GM12878 (cell line): Measurements from ENCODE around the gene TSPEAR. TPM values are rescaled to one million over a fixed set of nuclear protein-coding genes. Genes with fewer than 3 reads are reported as not detected.

Source experiments
- ATAC-seq: fragments of 200-7000 bp; cut with Tn5 transposase; 3 replicates; pipeline ENCODE4 v1.9.1; 2020; ENCODE audit warnings: mild to moderate bottlenecking, moderate library complexity
- BruUV-seq: library from RNA; stranded (reverse); fragments of 400-500 nt; replicated peaks from 2 replicates; lab custom pipeline; 2021; lab: Mats Ljungman, UMichigan
- CTCF ChIA-PET: fragments of 300-600 bp; sonication (Branson Sonifier 250); formaldehyde crosslinking; extraction: SDS; loops from one replicate; lab custom pipeline; 2021; ENCODE audit warnings: inconsistent platforms; lab: Yijun Ruan, JAX
- POLR2A ChIA-PET: fragments of 350-600 bp; formaldehyde crosslinking; extraction: SDS; loops from one replicate; lab custom pipeline; 2021; ENCODE audit warnings: inconsistent platforms; lab: Charles Lee
- RAD21 ChIA-PET: fragments of 300-600 bp; sonication (Branson Sonifier 250); formaldehyde crosslinking; loops from one replicate; lab custom pipeline; 2023; ENCODE audit warnings: antibody characterized with exemption; ENCODE audit not compliant: unreplicated experiment; lab: Charles Lee
- SMC1A ChIA-PET: fragments of 300-600 bp; sonication (Branson Sonifier 250); formaldehyde crosslinking; loops from one replicate; lab custom pipeline; 2023; ENCODE audit not compliant: unreplicated experiment, uncharacterized antibody; lab: Charles Lee
- DNase-seq: peaks from one replicate; pipeline ENCODE4 v3.0.0-alpha.2; 2011; ENCODE audit warnings: low read depth, low spot score
- FAIRE-seq: peaks from 3 replicates; lab custom pipeline; 2011; peaks lifted over from hg19 to GRCh38; lab: Jason Lieb, UNC
- H2AFZ ChIP-seq: 2 replicates; pipeline ENCODE4 v1.6.0; 2011; ENCODE audit warnings: low read depth, low read length, control low read depth; ENCODE audit not compliant: control insufficient read depth
- H3K27ac ChIP-seq: 2 replicates; pipeline ENCODE4 v1.5.1; 2011; ENCODE audit warnings: control low read depth; ENCODE audit not compliant: control insufficient read depth, insufficient read depth
- H3K27me3 ChIP-seq, 2 experiments: replicated peaks in 1 of 2; 2 replicates each; pipeline versions ENCODE4 v1.6.0 to v1.6.1; 2011; ENCODE audit warnings: low read length in 1 of 2; ENCODE audit not compliant: control insufficient read depth in 2 of 2, insufficient read depth in 2 of 2
- H3K36me3 ChIP-seq, 2 experiments: 2 replicates each; pipeline ENCODE4 v1.5.1; 2011; ENCODE audit warnings: low read length in 1 of 2; ENCODE audit not compliant: control insufficient read depth in 2 of 2, insufficient read depth in 2 of 2
- H3K4me1 ChIP-seq: 2 replicates; pipeline ENCODE4 v1.6.1; 2011; ENCODE audit warnings: mild to moderate bottlenecking, low read length, moderate library complexity, mixed read lengths; ENCODE audit not compliant: control insufficient read depth, insufficient read depth
- H3K4me2 ChIP-seq: 2 replicates; pipeline ENCODE4 v1.6.0; 2011; ENCODE audit warnings: control low read depth; ENCODE audit not compliant: control insufficient read depth, insufficient read depth
- H3K4me3 ChIP-seq: fragments of 200-600 bp; sonication (generic); 2 replicates; pipeline ENCODE4 v1.5.1; 2016
- H3K79me2 ChIP-seq: 2 replicates; pipeline ENCODE4 v1.6.0; 2011; ENCODE audit warnings: low read length; ENCODE audit not compliant: control insufficient read depth, insufficient read depth
- H3K9ac ChIP-seq: 2 replicates; pipeline ENCODE4 v1.8.0; 2011; ENCODE audit warnings: low read length, control low read depth, mixed read lengths; ENCODE audit not compliant: control insufficient read depth, insufficient read depth
- H3K9me3 ChIP-seq: replicated peaks from 3 replicates; pipeline ENCODE4 v1.5.1; 2011; ENCODE audit warnings: mild to moderate bottlenecking, low read length; ENCODE audit not compliant: control insufficient read depth, insufficient read depth
- H4K20me1 ChIP-seq: 2 replicates; pipeline ENCODE4 v1.6.0; 2011; ENCODE audit not compliant: control insufficient read depth, insufficient read depth
- CHD1 ChIP-seq: IDR thresholded peaks from 2 replicates; pipeline ENCODE4 v1.6.1; 2012; ENCODE audit warnings: low read depth, low read length, improper control_type of control experiment
- EGR1 ChIP-seq, 2 experiments: IDR thresholded peaks; 1 replicate in 1 of 2; 2 replicates in 1 of 2; pipeline ENCODE4 v1.6.1; 2011 to 2012; ENCODE audit warnings: low read depth in 2 of 2, low read length in 2 of 2, borderline replicate concordance in 1 of 2, mild to moderate bottlenecking in 1 of 2, moderate library complexity in 1 of 2
- FOS ChIP-seq: IDR thresholded peaks from 3 replicates; pipeline ENCODE4 v1.6.1; 2011; ENCODE audit warnings: borderline replicate concordance; ENCODE audit not compliant: insufficient read length; ENCODE audit errors: extremely low read depth
- GABPA ChIP-seq: IDR thresholded peaks from 2 replicates; pipeline ENCODE4 v1.6.1; 2014; ENCODE audit warnings: antibody characterized with exemption, low read depth, mild to moderate bottlenecking, inconsistent platforms
- GATAD2B ChIP-seq: fragments of 450-650 bp; conservative IDR thresholded peaks from 2 replicates; pipeline ENCODE4 v1.6.1; 2017; ENCODE audit warnings: low read depth, mild to moderate bottlenecking, moderate library complexity
- HDAC2 ChIP-seq: fragments of 200-600 bp; sonication (generic); IDR thresholded peaks from 2 replicates; pipeline ENCODE4 v1.6.1; 2017
- MYB ChIP-seq: fragments of 150-350 bp; IDR thresholded peaks from 2 replicates; pipeline ENCODE4 v1.6.1; 2014; ENCODE audit warnings: mild to moderate bottlenecking, low read depth, low read length, borderline replicate concordance
- NBN ChIP-seq: fragments of 450-650 bp; IDR thresholded peaks from 2 replicates; pipeline ENCODE4 v1.6.1; 2016
- NR2C2 ChIP-seq: IDR thresholded peaks from 2 replicates; pipeline ENCODE4 v1.6.1; 2011; ENCODE audit warnings: borderline replicate concordance, low read depth; ENCODE audit not compliant: control insufficient read depth, insufficient read length
- RB1 ChIP-seq: fragments of 450-650 bp; formaldehyde crosslinking; IDR thresholded peaks from 2 replicates; pipeline ENCODE4 v1.6.1; 2017; ENCODE audit warnings: mild to moderate bottlenecking, borderline replicate concordance
- REST ChIP-seq: IDR thresholded peaks from 2 replicates; pipeline ENCODE4 v1.6.1; 2012; ENCODE audit warnings: mild to moderate bottlenecking, low read depth, low read length
- SIN3A ChIP-seq: IDR thresholded peaks from 2 replicates; pipeline ENCODE4 v1.6.1; 2012; ENCODE audit warnings: low read depth, low read length, improper control_type of control experiment
- SUPT20H ChIP-seq: IDR thresholded peaks from 2 replicates; pipeline ENCODE4 v1.6.1; 2011; ENCODE audit warnings: low read depth, mild to moderate bottlenecking, low read length, moderate library complexity, borderline replicate concordance; ENCODE audit not compliant: control insufficient read depth
- TCF3 ChIP-seq: IDR thresholded peaks from 2 replicates; pipeline ENCODE4 v1.6.1; 2012; ENCODE audit warnings: low read depth, mild to moderate bottlenecking, low read length, borderline replicate concordance; ENCODE audit not compliant: insufficient read depth
- WGBS: methylation state at CpG from one replicate; pipeline ENCODE4 v1.1.6; 2016; ENCODE audit warnings: low lambda C conversion rate; ENCODE audit not compliant: insufficient replicate concordance, insufficient coverage; ENCODE audit errors: missing lambda C conversion rate; 5-methylcytosine and 5-hydroxymethylcytosine counted together
- in situ Hi-C: fragments of 300-500 bp; cut with MboI; formaldehyde crosslinking; loops from 9 replicates; pipeline ENCODE4 v1.14.3; 2018; ENCODE audit warnings: mixed read lengths
- intact Hi-C: fragments of 100-400 bp; cut with micrococcal nuclease; formaldehyde crosslinking; loops from one replicate; pipeline ENCODE4 v1.14.2; 2022; ENCODE audit not compliant: unreplicated experiment
- polyA plus RNA-seq, 11 experiments: library from polyadenylated mRNA; depleted of rRNA in 4 of 11; unstranded in 6 of 11; stranded (reverse) in 5 of 11; fragments of >200 nt; fragmentation: Nextera tagmentation in 4 of 11; fragmentation: Illumina TruSeq in 1 of 11; extraction: Ambion mirVana in 4 of 11; extraction: Trizol in 1 of 11; gene quantifications; 1 replicate in 1 of 11; 2 replicates in 10 of 11; pipeline versions ENCODE4 v1.2.1 to v1.2.3, GENCODE V29; 2011 to 2016; ENCODE audit warnings: inconsistent platforms in 2 of 11, missing spikeins in 2 of 11, low read depth in 1 of 11
- total RNA-seq, 4 experiments: library from RNA; depleted of rRNA in 3 of 4; stranded (reverse); fragments of >200 nt in 3 of 4; fragmentation: Illumina TruSeq in 1 of 4; extraction: Trizol in 1 of 4; gene quantifications; 2 replicates each; pipeline versions ENCODE4 v1.2.1 to v1.2.3, GENCODE V29; 2013 to 2021
- TF ChIP-seq, protein P1 (sequence below): fragments of 450-650 bp; IDR thresholded peaks from 2 replicates; pipeline ENCODE4 v1.6.1; 2017; ENCODE audit warnings: borderline replicate concordance

Gene TSPEAR
- total and polyA plus RNA-seq, 10 of the 15 experiments (the other 5 are each of a cell fraction or from before 2014, with no cell fraction given): not detected

DNA sequence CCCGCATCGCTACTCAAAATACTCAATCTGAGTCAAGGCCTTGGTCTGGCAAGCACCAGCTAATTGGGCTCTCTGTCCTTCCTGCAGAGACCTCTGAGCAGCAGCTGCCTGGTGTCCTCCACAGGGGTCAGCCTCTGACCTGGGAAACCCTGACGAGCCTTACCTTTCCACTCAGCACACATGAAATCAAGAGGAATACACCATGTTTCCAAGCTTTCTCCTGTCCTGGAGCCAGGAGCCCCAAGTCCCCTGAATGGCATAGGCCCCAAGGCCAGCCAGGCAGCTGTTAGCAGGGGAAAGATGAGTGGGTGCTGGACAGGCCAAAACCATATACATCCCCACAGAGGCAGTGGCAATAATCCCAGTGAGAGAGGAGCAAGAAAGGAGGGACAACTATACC, 27.2 kb upstream of the TSPEAR start (continued):
- TF ChIP-seq, protein P1, sequence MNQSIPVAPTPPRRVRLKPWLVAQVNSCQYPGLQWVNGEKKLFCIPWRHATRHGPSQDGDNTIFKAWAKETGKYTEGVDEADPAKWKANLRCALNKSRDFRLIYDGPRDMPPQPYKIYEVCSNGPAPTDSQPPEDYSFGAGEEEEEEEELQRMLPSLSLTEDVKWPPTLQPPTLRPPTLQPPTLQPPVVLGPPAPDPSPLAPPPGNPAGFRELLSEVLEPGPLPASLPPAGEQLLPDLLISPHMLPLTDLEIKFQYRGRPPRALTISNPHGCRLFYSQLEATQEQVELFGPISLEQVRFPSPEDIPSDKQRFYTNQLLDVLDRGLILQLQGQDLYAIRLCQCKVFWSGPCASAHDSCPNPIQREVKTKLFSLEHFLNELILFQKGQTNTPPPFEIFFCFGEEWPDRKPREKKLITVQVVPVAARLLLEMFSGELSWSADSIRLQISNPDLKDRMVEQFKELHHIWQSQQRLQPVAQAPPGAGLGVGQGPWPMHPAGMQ: no peak
- TF ChIP-seq GABPA (no peak), CHD1 (no peak), SIN3A (no peak), HDAC2 (no peak), REST (no peak)

DNA sequence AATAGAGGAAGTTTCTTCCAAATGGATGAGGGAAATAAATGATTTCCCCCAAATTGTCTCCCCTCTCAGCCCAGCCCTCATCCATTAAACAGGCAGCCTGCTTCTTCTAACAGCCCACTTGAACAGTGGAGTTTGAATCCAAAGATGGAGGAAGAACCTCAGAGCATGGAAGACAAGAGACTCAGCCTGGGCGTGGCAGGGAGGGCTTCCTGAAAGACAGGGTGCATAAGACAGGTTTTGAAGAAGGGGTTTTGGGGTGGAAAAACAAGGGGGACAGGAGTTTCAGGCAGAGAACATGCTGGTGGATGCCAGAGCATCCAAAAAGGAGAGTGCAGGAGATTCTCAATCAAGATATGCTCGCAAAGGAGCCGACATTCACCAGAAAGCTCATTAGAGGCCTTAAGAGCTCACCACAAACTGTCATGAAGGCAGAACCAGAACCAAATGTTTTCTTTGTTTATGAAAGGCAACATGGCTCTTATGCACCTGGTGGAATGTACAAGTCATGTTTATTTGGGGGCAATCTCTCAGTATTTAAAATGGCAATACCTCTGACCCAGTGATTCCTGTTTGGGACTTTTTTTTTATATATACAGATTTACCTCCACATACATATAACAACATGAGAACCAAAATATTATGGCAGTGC, 26.5 kb upstream of the TSPEAR start:
- ATAC-seq (no peak), FAIRE-seq (no peak), DNase-seq (no peak)
- no peak overlapping the region for H3K4me2 ChIP-seq
- CTCF ChIA-PET: no interaction called here
- no peak overlapping the region for H3K27ac ChIP-seq
- H3K79me2 ChIP-seq: no peaks in the 10 kb centered on the region
- H3K4me1 ChIP-seq: no peaks in the 10 kb centered on the region
- in situ Hi-C loops: no loop called here
- H3K9ac ChIP-seq: no peak overlapping the region
- POLR2A ChIA-PET: no interaction called here
- WGBS: 0% methylated on average over 3 of the region's 3 CpGs
- no peaks in the 10 kb centered on the region for H3K27me3 ChIP-seq
- no peak overlapping the region for H3K4me3 ChIP-seq
- RAD21 ChIA-PET: no interaction called here
- SMC1A ChIA-PET: interaction anchor here (0.6 kb wide), 1 partner anchor 56 kb away, joined by 3 read pairs; no protein-coding TSS in a partner anchor
- no peaks in the 10 kb centered on the region for H3K9me3 ChIP-seq
- no peaks in the 10 kb centered on the region for H3K36me3 ChIP-seq
- BruUV-seq: no TSS peak
- intact Hi-C loops: no loop called here
- H4K20me1 ChIP-seq: no peaks in the 10 kb centered on the region
- no peak overlapping the region for H2AFZ ChIP-seq
- TF ChIP-seq EGR1 (IDR thresholded peaks at IDR 0.05; ENCODE audit: borderline replicate concordance in 1 of 2, low read depth in 2 of 2, low read length in 2 of 2) (no peak), MYB (no peak), RB1 (no peak), SUPT20H (no peak), TCF3 (no peak), FOS (no peak), NBN (no peak), GATAD2B (no peak), NR2C2 (no peak)
